Measurements from ENCODE around the gene FBLIM1. TPM values are rescaled to one million over a fixed set of nuclear protein-coding genes. Genes with fewer than 3 reads are reported as not detected.

The FBLIM1 gene
- total and polyA plus RNA-seq, 4 experiments from 2014 or later: not detected

DNA sequence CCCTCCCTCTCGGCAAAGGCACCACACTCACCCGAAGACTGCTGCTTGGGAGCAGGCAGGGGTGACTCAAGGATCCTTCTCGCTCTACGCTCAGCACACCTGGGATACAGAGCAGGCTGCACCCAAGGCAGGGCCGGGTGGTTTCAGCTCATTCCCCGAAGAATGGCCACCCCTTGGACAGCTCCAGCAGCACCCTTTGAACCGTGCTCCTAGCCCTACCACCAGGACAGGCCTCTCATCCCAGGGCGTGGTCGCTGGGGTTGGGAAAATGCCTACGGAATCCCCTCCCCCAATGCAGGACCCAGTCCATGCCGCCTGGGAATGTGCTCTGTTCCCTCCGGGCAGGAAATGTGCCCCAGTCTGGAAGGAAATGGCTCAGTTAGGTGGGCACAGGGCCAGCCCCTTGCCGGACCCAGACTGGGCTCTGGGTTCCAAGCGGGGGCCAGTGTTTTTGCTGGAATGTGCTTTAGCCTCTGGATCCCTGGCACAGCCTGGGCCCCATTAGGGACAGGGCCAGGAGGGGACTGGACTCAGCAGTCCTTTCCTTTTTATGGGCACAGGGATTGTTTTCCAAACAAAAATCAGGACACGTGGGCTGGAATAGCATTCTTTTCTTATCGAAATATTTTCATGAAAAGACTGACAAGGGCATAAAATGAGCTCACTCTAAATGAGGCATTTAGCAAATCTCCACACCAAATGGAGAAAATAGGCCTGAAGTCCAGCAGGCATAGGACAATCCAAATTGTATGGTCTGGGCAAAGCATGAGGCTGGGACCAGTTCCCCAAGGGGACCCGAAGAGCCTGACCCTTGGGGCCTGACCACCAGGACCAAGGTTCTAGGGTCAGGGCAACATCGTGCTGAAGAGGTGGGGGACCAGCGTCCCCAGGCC, 8.9 kb upstream of the FBLIM1 start:
- no peak overlapping the region for H3K27ac Mint-ChIP-seq
- peaks cover 0 to 4% of the 10 kb centered on the region in 2 donors for H3K27me3 Mint-ChIP-seq
- Histone ChIP-seq H3K27ac (ENCODE audit: low read depth, low read length) (no peak overlapping the region), H3K4me1 (ENCODE audit: insufficient read depth, low read length) (no peaks in the 10 kb centered on the region), H3K36me3 (ENCODE audit: insufficient read depth, low read length) (no peaks in the 10 kb centered on the region), H3K4me3 (ENCODE audit: low read length in 2 of 2) (no peak overlapping the region), H3K27me3 (ENCODE audit: insufficient read depth, low read length) (no peaks in the 10 kb centered on the region), H3K9me3 (ENCODE audit: control insufficient read depth in 1 of 2, low read length in 2 of 2) (no peaks in the 10 kb centered on the region)
- intact Hi-C loops (cut with micrococcal nuclease): no loop called here
- H3K4me1 Mint-ChIP-seq: no peaks in the 10 kb centered on the region
- no peak for DNase-seq
- no peaks in the 10 kb centered on the region for H3K36me3 Mint-ChIP-seq
- CTCF ChIA-PET (ENCODE audit: partially characterized antibody): no interaction called here
- POLR2A ChIA-PET (ENCODE audit: partially characterized antibody): no interaction called here
- H3K4me3 Mint-ChIP-seq: no peak overlapping the region
- no peaks in the 10 kb centered on the region for H3K9me3 Mint-ChIP-seq

DNA sequence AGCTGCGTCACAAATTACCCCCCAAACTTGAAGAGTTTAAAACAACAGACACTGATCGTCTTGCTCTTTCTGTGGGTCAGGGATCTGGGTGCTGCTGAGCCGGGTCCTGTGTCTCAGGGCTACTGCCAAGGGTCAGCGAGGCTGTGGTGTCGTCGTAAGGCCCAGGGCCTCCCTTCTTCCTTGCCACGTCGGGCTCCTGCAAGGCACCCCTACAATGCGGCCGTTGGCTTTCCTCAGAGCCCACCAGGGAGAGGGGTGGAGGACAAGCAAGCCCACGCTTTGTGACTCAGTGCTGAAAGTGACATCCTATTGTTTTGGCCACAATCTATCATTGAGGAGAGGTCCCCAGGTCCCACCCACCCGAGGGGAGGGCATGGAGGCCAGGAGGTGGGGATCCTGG, 7.7 kb upstream of the FBLIM1 start:
- Histone ChIP-seq H3K9me3 (ENCODE audit: control insufficient read depth in 1 of 2, low read length in 2 of 2) (no peaks in the 10 kb centered on the region), H3K36me3 (ENCODE audit: insufficient read depth, low read length) (no peaks in the 10 kb centered on the region), H3K27ac (ENCODE audit: low read depth, low read length) (no peak overlapping the region), H3K27me3 (ENCODE audit: insufficient read depth, low read length) (no peaks in the 10 kb centered on the region), H3K4me3 (ENCODE audit: low read length in 2 of 2) (no peak overlapping the region), H3K4me1 (ENCODE audit: insufficient read depth, low read length) (no peaks in the 10 kb centered on the region)
- intact Hi-C loops (cut with micrococcal nuclease): no loop called here
- H3K4me3 Mint-ChIP-seq: no peak overlapping the region
- no peak overlapping the region for H3K27ac Mint-ChIP-seq
- H3K9me3 Mint-ChIP-seq: peaks cover 0 to 2% (median 0%) of the 10 kb centered on the region in 8 donors
- H3K36me3 Mint-ChIP-seq: no peaks in the 10 kb centered on the region
- H3K4me1 Mint-ChIP-seq: no peaks in the 10 kb centered on the region
- no peak for DNase-seq
- POLR2A ChIA-PET (ENCODE audit: partially characterized antibody): no interaction called here
- H3K27me3 Mint-ChIP-seq: peaks cover 0 to 8% of the 10 kb centered on the region in 2 donors
- CTCF ChIA-PET (ENCODE audit: partially characterized antibody): no interaction called here

DNA sequence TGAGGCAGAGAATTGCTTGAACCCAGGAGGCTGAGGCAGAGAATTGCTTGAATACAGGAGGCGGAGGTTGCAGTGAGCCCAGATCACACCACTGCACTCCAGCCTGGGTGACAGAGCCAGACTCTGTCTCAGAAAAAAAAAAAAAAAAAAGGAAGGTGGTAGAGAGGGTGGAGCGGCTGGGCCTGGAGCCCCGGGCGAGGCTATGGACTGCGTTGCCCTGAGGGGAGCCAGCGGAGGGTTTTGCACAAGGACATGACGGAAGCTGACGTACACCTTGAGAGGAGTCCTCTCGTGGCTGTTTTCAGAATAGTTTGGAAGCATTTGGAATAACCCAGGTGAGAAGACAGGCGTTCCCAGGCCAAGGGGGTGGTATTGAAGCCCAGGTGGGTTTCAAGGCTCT, 6.9 kb upstream of the FBLIM1 start:
- Histone ChIP-seq H3K4me1 (ENCODE audit: insufficient read depth, low read length) (peaks cover 8% of the 10 kb centered on the region), H3K4me3 (ENCODE audit: low read length in 2 of 2) (no peak overlapping the region), H3K27me3 (ENCODE audit: insufficient read depth, low read length) (no peaks in the 10 kb centered on the region), H3K9me3 (ENCODE audit: control insufficient read depth in 1 of 2, low read length in 2 of 2) (no peaks in the 10 kb centered on the region), H3K36me3 (ENCODE audit: insufficient read depth, low read length) (no peaks in the 10 kb centered on the region), H3K27ac (ENCODE audit: low read depth, low read length) (no peak overlapping the region)
- Mint-ChIP-seq H3K4me3 (no peak overlapping the region), H3K27me3 (peaks cover 3 to 14% of the 10 kb centered on the region in 2 donors), H3K4me1 (peaks cover 4 to 8% (median 7%) of the 10 kb centered on the region in 4 donors), H3K27ac (no peak overlapping the region), H3K36me3 (no peaks in the 10 kb centered on the region), H3K9me3 (peaks cover 0 to 2% (median 0%) of the 10 kb centered on the region in 8 donors)
- intact Hi-C loops (cut with micrococcal nuclease): no loop called here
- ChIA-PET POLR2A (ENCODE audit: partially characterized antibody) (no interaction called here), CTCF (ENCODE audit: partially characterized antibody) (no interaction called here)
- no peak for DNase-seq

DNA sequence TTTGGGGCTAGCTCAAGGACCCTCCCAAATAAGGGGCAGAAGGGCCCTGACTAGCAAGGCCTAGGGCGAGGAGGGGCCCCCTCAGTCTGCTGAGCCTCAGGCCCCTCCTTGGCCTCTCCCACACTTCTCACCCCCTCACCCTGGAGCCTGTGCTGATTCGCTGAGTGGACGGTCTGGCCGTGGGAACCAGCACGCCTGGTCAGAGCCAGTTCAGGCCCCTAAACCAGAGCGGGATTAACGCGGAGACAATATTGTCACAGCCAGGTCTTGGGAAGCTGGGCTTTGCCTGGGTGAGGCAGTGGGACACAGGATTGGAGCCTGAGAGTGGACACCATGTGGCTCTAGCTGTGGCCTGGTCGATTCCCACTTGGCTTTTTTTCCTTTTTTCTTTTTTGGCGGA, 4.8 kb upstream of the FBLIM1 start:
- intact Hi-C loops (cut with micrococcal nuclease): no loop called here
- Mint-ChIP-seq H3K9me3 (peaks cover 0 to 2% (median 0%) of the 10 kb centered on the region in 8 donors), H3K4me1 (peaks cover 6 to 23% (median 11%) of the 10 kb centered on the region in 4 donors), H3K4me3 (no peak overlapping the region), H3K27me3 (peaks cover 8 to 25% of the 10 kb centered on the region in 2 donors), H3K27ac (no peak overlapping the region), H3K36me3 (no peaks in the 10 kb centered on the region)
- POLR2A ChIA-PET (ENCODE audit: partially characterized antibody): no interaction called here
- Histone ChIP-seq H3K9me3 (ENCODE audit: control insufficient read depth in 1 of 2, low read length in 2 of 2) (no peaks in the 10 kb centered on the region), H3K27ac (ENCODE audit: low read depth, low read length) (no peak overlapping the region), H3K4me1 (ENCODE audit: insufficient read depth, low read length) (peaks cover 17% of the 10 kb centered on the region), H3K27me3 (ENCODE audit: insufficient read depth, low read length) (peaks cover 4% of the 10 kb centered on the region), H3K36me3 (ENCODE audit: insufficient read depth, low read length) (no peaks in the 10 kb centered on the region), H3K4me3 (ENCODE audit: low read length in 2 of 2) (no peak overlapping the region)
- DNase-seq: no peak
- CTCF ChIA-PET (ENCODE audit: partially characterized antibody): interaction anchor here (0.6 kb wide), 1 partner anchor 62 kb away, joined by 3 read pairs; no protein-coding TSS in a partner anchor

DNA sequence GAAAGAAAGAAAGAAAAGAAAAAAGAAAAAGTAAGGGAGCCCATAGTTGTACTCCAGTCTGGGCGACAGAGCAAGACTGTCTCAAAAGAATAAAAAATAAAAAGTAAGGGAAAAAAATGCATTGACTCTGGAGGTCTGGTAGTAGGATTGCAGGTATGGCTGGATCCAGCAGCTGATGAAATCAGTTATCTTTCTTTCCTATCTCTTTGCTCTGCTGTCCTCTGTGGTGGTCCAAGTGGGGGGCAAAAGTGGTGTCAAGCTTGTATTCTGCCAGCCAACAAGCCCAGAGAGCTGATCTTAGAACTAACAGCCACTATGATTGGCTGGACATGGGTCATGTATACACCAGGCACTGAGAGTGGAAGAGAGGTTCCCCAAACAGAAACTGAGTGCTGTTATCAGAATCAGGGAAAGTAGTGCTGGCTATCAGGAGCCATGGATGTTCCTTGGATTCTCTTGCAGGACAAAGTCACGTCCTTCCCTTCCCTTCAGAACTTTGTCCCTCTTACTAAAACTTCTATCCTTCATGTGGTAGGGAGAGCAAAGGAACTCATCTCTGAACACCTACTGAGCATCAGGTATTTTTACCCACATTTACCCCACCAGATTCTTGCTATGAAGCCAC, 3.5 kb upstream of the FBLIM1 start:
- intact Hi-C loops (cut with micrococcal nuclease): no loop called here
- Histone ChIP-seq H3K27ac (ENCODE audit: low read depth, low read length) (no peak overlapping the region), H3K27me3 (ENCODE audit: insufficient read depth, low read length) (peaks cover 4% of the 10 kb centered on the region), H3K36me3 (ENCODE audit: insufficient read depth, low read length) (no peaks in the 10 kb centered on the region), H3K9me3 (ENCODE audit: control insufficient read depth in 1 of 2, low read length in 2 of 2) (no peaks in the 10 kb centered on the region), H3K4me1 (ENCODE audit: insufficient read depth, low read length) (peaks cover 21% of the 10 kb centered on the region), H3K4me3 (ENCODE audit: low read length in 2 of 2) (no peak overlapping the region)
- POLR2A ChIA-PET (ENCODE audit: partially characterized antibody): no interaction called here
- Mint-ChIP-seq H3K4me3 (no peak overlapping the region), H3K9me3 (peaks cover 0 to 2% (median 0%) of the 10 kb centered on the region in 8 donors), H3K36me3 (no peaks in the 10 kb centered on the region), H3K27me3 (peaks cover 9 to 30% of the 10 kb centered on the region in 2 donors), H3K4me1 (peaks cover 6 to 23% (median 14%) of the 10 kb centered on the region in 4 donors), H3K27ac (peak overlapping the region in 1 of 7 donors; percentile 18)
- no peak for DNase-seq
- CTCF ChIA-PET (ENCODE audit: partially characterized antibody): interaction anchor here (0.7 kb wide), 1 partner anchor 567 kb away, joined by 3 read pairs; no protein-coding TSS in a partner anchor

DNA sequence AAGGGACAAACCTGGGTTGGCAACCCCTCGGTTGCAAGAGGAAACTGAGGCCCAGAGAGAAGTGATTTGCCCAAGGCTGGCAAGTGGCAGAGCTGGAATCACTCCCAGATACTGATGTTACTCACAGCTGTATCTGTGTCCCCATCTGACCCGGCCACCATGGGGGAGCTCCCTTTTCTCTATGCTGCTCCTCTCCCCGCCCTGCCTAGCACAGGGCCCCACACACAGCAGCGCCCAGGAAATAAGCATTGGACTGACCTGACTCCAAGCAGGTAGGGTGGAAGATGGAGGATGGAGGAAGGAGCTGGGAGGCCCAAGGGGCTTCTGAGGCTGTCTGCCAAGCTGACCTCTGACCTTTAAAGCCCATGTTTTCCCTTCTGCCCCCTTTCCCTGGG, 3.0 kb upstream of the FBLIM1 start:
- Histone ChIP-seq H3K27ac (ENCODE audit: low read depth, low read length) (no peak overlapping the region), H3K36me3 (ENCODE audit: insufficient read depth, low read length) (no peaks in the 10 kb centered on the region), H3K9me3 (ENCODE audit: control insufficient read depth in 1 of 2, low read length in 2 of 2) (no peaks in the 10 kb centered on the region), H3K27me3 (ENCODE audit: insufficient read depth, low read length) (peaks cover 4% of the 10 kb centered on the region), H3K4me3 (ENCODE audit: low read length in 2 of 2) (no peak overlapping the region), H3K4me1 (ENCODE audit: insufficient read depth, low read length) (peaks cover 21% of the 10 kb centered on the region)
- POLR2A ChIA-PET (ENCODE audit: partially characterized antibody): no interaction called here
- Mint-ChIP-seq H3K27me3 (peaks cover 11 to 30% of the 10 kb centered on the region in 2 donors), H3K4me1 (peaks cover 6 to 23% (median 14%) of the 10 kb centered on the region in 4 donors), H3K27ac (no peak overlapping the region), H3K4me3 (peak overlapping the region in 1 of 8 donors; percentile 79), H3K36me3 (no peaks in the 10 kb centered on the region), H3K9me3 (peaks cover 0 to 2% (median 0%) of the 10 kb centered on the region in 8 donors)
- intact Hi-C loops (cut with micrococcal nuclease): no loop called here
- DNase-seq: no peak
- CTCF ChIA-PET (ENCODE audit: partially characterized antibody): no interaction called here

Data from CD4-positive, alpha-beta memory T cell (primary cell).